GM12878 (cell line): ENCODE results near the gene KIF3A.

Experiments used
- CREM ChIP-seq: IDR thresholded peaks from 2 replicates; pipeline ENCODE4 v1.6.1; 2014; ENCODE audit warnings: antibody characterized with exemption, low read depth
- NR2C2 ChIP-seq: IDR thresholded peaks from 2 replicates; pipeline ENCODE4 v1.6.1; 2011; ENCODE audit warnings: borderline replicate concordance, low read depth; ENCODE audit not compliant: control insufficient read depth, insufficient read length
- POLR2A ChIP-seq: IDR thresholded peaks from 2 replicates; pipeline ENCODE4 v1.6.1; 2011; ENCODE audit warnings: low read depth, mild to moderate bottlenecking, low read length
- POLR2AphosphoS5 ChIP-seq: IDR thresholded peaks from 2 replicates; pipeline ENCODE4 v1.6.1; 2011; ENCODE audit warnings: mild to moderate bottlenecking, low read length, inconsistent platforms
- TAF1 ChIP-seq: IDR thresholded peaks from 2 replicates; pipeline ENCODE4 v1.6.1; 2011; ENCODE audit warnings: mild to moderate bottlenecking, low read depth, low read length, borderline replicate concordance
- TARDBP ChIP-seq: IDR thresholded peaks from 2 replicates; pipeline ENCODE4 v1.6.1; 2016; ENCODE audit warnings: borderline replicate concordance
- ZZZ3 ChIP-seq: IDR thresholded peaks from 2 replicates; pipeline ENCODE4 v1.6.1; 2011; ENCODE audit warnings: low read depth; ENCODE audit not compliant: control insufficient read depth, insufficient read length

GRCh38 chr5:132647473-132647872, 89.9 kb downstream of the KIF3A start:
- TF ChIP-seq POLR2AphosphoS5, result no peak
- TF ChIP-seq NR2C2, result no peak
- no peak for TF ChIP-seq POLR2A
- TF ChIP-seq ZZZ3, result no peak
- TF ChIP-seq TAF1, result no peak
- TF ChIP-seq CREM, result no peak
- TF ChIP-seq TARDBP, result no peak
